AG09319 (cell line): Measurements from ENCODE around the gene ROPN1.

Source experiments
- DNase-seq: peaks from one replicate; pipeline ENCODE4 v3.0.0-alpha.2; 2010; ENCODE audit warnings: low read depth; ENCODE audit errors: extremely low read depth
- TF ChIP-seq, protein P1 (sequence below): IDR thresholded peaks from 2 replicates; pipeline ENCODE4 v1.5.1; 2011; ENCODE audit warnings: low read depth, mild to moderate bottlenecking, inconsistent platforms, low read length, moderate library complexity

The ROPN1 gene

DNA sequence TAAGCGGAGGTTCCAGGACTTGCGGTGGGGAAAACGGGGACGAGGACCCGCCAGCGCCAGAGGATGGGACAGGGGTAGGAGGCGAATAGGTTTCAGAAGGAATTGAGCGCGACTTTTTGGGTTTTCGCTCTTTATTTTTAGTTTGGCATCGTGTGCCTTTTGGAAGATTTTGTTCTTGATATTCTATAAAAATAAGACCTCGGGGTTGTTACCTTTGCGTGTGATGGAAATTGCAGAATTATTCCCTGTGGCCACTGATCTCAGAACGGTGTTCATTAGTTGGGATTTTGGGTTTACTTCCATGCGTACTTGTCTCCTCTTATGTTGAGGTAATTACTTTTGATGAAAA is 30.4 kb downstream of the ROPN1 start:
- no peak for DNase-seq
- TF ChIP-seq, protein P1, sequence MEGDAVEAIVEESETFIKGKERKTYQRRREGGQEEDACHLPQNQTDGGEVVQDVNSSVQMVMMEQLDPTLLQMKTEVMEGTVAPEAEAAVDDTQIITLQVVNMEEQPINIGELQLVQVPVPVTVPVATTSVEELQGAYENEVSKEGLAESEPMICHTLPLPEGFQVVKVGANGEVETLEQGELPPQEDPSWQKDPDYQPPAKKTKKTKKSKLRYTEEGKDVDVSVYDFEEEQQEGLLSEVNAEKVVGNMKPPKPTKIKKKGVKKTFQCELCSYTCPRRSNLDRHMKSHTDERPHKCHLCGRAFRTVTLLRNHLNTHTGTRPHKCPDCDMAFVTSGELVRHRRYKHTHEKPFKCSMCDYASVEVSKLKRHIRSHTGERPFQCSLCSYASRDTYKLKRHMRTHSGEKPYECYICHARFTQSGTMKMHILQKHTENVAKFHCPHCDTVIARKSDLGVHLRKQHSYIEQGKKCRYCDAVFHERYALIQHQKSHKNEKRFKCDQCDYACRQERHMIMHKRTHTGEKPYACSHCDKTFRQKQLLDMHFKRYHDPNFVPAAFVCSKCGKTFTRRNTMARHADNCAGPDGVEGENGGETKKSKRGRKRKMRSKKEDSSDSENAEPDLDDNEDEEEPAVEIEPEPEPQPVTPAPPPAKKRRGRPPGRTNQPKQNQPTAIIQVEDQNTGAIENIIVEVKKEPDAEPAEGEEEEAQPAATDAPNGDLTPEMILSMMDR: no peak

DNA sequence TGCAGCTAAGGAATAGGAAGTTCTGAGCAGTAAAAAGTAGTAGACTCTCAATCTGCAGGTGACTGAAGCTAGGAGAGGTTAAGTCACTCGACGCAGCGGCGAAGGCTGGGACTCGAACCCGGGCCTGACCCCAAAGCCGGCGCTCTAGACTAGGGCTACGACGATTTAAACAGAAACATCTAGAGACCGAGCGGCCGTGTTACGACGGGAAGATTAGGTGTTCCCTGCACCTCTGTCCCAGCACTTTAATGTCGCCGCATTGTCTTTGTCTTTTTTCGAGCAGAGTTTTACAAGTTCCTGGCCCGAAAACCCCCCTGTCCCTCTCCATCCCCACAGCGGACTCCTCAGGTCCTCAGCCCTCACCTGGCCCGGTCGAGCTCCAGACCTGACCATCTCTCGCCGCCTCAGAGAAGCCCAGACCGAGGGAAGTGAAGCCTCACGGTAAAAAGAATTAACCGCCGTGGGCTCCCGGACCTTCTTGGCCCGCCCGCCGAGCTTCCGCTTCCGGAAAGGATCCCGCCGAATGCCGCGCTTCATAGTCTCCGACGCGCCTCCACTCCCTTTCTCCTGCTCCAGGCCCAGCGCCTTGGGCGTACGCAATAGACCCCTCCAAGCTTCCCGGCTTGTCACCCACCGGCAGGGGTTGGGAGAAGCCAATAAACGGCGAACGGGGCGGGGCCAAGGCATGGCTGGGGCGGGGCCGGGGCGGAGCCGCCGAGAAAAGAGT is 31.0 kb downstream of the ROPN1 start, which contains the start of gene CCDC14:
Gene CCDC14, minus strand, starts transcription at position 449 of the 727 bp plus-strand sequence. Its CDS starts 56 bp downstream, at position 393.
- TF ChIP-seq, protein P1: no peak; the same call in 1 of the 2 replicates
- peak; percentile 79 for DNase-seq

DNA sequence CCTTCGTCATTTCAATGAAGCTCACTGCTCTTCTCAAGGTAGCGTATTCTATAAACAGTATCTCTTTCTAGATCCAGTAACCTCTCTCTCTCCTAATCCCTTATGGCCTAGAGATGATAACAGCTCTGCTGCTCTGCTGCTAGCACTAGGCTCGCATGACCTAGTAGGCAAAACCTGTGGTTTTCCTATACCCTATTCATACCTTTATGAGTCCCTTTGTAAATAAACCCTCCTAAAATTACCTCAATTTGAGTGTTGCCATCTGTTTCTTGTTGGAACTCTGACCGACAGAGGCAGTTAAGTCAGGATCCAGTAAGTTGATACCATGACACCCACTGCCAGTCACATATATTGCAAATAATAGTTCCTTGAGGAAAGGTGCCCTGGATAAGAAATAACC is 38.2 kb downstream of the ROPN1 start:
- TF ChIP-seq, protein P1: no peak
- DNase-seq: no peak

DNA sequence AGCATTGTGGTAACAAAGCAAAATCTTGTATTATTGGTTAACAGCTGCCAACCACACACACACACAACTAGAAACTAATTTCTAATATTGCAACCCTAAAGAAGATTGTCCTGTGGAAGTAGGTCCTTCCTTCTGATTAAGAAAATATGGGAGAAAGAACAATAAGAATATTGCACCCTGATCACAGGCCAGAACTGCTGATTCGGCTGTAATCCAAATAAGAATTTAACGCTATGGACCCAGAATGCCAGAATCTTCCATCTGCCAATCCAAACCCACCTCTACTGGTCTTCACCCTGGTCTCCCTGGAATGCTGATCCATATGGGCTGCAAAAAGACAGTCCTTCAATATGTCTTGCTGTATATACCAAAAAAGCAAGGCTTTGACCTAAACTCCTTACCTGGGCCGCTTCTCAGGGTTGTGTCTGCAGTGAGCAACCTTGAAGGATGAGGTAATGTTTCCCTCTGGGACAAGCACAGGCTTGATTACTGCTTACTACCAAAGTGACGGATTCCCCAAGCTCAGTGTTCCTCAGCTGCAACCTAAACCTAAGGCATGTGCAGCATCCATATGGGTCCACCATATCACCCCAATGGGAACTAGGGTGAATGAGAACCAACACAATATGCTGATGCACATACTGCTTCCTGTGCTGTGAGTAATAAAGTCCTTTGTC is 38.9 kb downstream of the ROPN1 start:
- DNase-seq: no peak
- TF ChIP-seq, protein P1: no peak

- TF ChIP-seq, protein P1: no peak
Measured at GRCh38 chr3:123951522-123952447, 40.1 kb downstream of the ROPN1 start.

GRCh38 chr3:123949641-123950040 is 42.3 kb downstream of the ROPN1 start:
- no peak for DNase-seq
- TF ChIP-seq, protein P1: no peak

More at GRCh38 chr3:123951522-123952447, 40.1 kb downstream of the ROPN1 start:
- DNase-seq: no peak
